Erythroblast (primary cell): ENCODE data around the gene TYMS.

Source experiments
- GATA1 ChIP-seq: IDR thresholded peaks from 2 replicates; pipeline ENCODE4 v1.6.1; 2011; ENCODE audit warnings: low read depth, mild to moderate bottlenecking, control low read depth, low read length, moderate library complexity
- POLR2A ChIP-seq: IDR thresholded peaks from 2 replicates; pipeline ENCODE4 v1.6.1; 2011; ENCODE audit warnings: mild to moderate bottlenecking, low read length

DNA sequence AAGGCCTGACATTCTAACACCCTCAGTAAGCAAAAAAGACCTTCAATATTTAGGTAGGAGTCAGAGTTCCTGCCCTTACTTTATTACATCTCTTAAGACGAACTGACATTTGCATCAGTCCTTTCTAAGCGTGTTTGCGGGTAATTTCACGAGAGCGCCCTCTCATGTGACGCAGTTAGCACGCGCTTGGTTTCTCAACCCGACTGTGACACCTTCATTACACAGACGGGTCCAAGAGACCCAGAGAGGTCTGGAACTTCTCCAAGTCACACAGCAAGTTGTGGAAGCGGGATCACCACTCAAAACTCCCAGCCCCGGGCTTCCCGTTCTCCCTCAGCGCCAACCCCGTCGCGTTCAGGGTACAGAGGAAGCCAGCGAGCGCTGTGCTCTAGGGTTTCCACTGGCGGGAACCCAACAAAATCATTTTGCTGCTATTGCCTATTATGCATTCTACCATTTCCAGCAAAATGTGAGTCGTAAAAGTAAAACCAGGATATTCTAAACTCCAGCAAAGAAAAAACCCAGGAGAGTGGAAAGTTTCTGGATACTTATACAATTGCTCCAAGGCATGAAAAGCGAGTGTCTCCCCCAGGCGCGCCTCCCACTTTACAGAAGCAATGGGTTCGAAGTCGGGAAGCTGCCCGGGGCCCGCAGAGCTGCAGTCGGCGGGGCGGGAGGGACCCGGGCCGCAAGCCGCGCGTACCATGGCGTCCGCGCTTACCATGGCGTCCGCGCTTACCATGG is 54.4 kb downstream of the TYMS start:
- TF ChIP-seq POLR2A = peak; percentile 82
- TF ChIP-seq GATA1 = no peak
